Stimulated activated CD8-positive, alpha-beta memory T cell treated with anti-CD3 and anti-CD28 coated beads, Interleukin-4, amount 100 ng/mL, for 1 hour (primary cell): ENCODE data around the gene GNG8.
A peak's percentile ranks its signal among the peaks of the same experiment; 100 is the strongest.

Experiments
- DNase-seq, 2 donors: peaks; one replicate each; pipeline ENCODE4 v3.0.0-alpha.2; 2020; ENCODE audit warnings: low read depth in 2 of 2, low spot score in 1 of 2

GNG8 gene

DNA sequence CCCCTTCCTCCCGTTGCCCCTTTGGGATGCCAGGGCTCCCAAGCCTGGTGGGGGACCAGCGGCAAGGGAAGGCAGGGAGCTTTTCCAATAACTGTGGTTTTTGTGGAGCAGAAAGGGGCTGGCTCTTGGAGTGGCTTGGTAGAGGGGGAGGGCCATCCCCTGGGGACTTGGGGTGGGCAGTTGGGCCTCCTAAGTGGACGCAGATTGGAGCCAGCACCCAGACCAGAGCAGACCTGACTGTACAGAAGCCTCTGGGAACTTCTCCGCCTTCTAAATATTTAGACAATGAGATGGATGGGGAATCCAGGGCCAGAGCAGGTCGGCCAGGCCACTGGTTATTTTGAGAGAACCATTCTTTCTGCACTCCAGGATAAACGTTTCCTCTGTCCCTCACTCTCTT is 15.3 kb downstream of the GNG8 start:
- no peak for DNase-seq

GRCh38 chr19:46620267-46620666 is 15.7 kb downstream of the GNG8 start:
- no peak for DNase-seq

GRCh38 chr19:46618670-46619231 is 17.3 kb downstream of the GNG8 start:
- no peak for DNase-seq

DNA sequence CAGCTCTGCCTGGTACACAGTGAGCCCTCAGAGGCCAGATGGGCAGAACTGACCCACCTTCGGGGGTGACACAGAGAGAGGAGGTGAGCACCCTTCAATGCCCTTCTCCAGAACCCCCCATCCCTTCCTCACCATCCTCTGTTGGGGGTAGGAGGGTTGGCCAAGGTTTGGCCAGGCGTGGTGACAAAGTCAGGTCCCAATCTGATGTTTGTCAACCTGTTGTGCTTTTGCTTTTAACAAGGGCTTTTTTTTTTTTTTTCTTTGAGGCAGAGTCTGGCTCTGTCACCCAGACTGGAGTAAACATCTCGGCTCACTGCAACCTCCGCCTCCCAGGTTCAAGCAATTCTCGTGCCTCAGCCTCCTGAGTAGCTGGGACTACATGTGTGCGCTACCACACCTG is 18.4 kb downstream of the GNG8 start:
- DNase-seq: no peak

DNA sequence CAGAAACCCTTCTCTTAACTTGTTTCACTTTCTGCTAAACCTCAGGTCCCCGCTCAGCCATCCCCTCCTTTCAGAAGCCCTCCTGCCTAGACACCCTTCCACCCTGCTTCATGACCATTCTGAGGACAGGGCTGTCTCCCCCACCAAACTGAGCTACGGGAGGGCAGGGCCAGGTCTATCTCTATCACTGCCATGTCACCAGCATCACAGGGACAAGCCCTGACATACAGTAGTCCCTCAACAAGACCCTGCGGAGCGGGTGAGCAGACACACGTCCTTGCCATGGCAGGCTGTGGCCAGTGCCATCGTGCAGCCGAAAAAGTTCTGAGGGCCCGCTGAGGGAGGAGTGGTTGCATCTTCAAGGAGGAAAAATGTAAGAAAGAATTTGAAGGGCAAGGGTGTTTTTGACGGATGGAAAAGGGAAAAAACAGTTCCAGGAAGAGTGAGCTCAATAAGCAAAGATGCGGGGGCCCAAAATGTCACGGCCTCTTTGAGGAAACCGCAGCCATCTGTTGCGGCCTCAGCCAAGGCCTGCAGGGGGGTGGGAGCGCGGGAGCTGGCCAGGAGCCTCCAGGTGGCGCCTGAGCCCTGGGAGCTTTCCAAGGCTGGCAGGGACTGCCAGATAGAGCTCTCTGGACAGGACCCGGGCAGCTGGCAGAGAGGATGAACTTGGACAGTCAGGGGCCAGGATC is 19.2 kb downstream of the GNG8 start:
- DNase-seq: no peak

DNA sequence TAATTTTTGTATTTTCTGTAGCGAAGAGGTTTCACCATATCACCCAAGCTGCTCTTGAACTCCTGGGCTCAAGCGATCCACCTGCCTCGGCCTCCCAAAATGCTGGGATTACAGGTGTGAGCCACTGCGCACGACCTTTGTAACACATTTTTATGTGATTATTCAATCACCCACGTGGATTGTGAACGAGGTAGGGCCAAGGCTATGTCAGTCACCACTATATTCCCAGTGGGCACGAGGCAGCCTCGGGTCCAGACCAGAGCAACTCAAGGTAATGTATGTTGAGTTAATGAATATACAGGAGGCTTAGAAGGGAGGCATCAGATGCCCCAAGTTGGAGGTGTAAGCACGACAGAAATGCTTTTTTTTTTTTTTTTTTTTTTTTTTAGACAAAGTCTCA is 20.0 kb downstream of the GNG8 start:
- DNase-seq: no peak

- DNase-seq: peak; percentile 59 to 65
These were observed 21.8 kb downstream of the GNG8 start for GRCh38 chr19:46614114-46614722.

GRCh38 chr19:46613525-46613924 is 22.5 kb downstream of the GNG8 start:
- no peak for DNase-seq

DNA sequence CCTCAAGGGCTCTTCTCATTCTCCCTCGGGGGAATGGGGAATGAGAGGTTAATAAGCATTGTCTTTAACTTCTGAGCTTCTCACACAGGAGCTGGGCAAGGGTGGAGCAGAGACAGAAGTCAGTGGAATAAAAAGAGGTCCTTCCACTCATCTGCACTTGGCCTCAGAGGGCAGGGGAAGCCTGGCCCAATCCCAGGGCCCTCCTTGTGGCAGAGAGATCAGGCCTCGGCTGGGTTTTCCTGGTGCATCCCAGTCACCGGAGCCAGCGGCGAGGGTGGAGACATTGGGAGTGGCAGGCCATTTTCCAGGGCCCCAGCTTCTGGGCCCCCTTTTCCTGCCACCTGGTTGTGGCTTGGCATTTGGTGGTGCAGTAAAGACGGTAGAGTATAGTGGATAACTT is 24.2 kb downstream of the GNG8 start:
- no peak for DNase-seq

DNA sequence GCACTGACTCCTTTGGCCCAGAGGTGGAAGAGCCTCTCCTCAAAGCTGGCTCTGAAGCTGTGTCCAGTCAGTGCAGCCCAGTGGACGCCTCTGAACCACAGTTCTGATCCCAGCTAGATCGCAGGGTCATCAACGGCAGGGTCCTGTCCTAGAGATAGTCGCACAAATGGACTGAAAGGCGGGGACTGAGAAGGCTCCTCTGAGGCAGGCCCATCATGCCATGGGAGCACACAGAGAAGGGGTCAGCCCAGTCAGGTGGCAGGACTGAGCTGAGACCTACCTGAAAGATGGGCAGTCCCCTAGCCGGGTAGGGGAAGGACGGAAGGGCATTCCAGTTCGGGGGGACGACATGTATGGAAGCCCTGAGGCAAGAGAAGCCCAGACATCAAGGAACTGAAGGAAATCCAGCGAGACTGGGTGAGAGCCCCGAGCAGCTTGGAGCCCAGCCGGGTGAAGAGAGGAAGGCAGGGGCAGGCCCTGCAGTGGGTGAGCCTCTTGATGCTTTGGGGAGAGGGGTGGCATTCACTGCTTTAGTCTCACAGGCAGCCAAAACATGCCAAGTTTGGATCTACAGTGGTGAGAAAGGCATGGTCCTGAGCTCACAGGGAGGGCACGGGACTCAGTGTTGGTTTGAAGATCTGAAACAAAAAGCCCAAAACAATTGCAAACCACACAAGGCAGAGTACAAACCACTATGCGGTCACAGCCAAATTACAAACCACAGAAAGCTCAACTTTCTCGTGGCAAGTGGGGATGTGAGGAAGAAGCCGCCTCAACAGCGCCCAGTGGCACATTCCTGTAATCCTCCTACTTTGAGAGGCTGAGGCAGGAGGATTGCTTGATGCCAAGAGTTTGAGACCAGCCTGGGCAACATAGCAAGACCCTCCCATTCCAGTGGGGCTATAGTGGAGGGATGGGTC is 24.9 kb downstream of the GNG8 start:
- DNase-seq: no peak

DNA sequence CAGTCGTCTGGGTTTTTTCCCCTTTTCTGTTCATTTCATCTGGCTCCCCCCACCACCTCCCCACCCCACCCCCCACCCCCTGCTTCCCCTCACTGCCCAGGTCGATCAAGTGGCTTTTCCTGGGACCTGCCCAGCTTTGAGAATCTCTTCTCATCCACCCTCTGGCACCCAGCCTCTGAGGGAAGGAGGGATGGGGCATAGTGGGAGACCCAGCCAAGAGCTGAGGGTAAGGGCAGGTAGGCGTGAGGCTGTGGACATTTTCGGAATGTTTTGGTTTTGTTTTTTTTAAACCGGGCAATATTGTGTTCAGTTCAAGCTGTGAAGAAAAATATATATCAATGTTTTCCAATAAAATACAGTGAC is 25.6 kb downstream of the GNG8 start:
- DNase-seq: no peak

GRCh38 chr19:46609511-46610412 is 26.2 kb downstream of the GNG8 start:
- no peak for DNase-seq

GRCh38 chr19:46608581-46609345 is 27.2 kb downstream of the GNG8 start:
- DNase-seq: no peak

DNA sequence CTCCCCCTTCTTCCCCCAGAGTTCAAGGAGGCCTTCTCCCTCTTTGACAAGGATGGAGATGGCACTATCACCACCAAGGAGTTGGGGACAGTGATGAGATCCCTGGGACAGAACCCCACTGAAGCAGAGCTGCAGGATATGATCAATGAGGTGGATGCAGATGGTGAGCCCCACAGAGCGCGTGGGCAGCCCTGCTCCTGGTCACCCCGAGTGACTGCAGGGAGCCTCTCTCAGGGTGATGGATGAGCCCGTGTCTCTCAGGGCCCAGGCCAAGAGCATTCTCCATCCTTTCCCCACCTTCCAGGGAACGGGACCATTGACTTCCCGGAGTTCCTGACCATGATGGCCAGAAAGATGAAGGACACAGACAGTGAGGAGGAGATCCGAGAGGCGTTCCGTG is 27.8 kb downstream of the GNG8 start:
- no peak for DNase-seq

DNA sequence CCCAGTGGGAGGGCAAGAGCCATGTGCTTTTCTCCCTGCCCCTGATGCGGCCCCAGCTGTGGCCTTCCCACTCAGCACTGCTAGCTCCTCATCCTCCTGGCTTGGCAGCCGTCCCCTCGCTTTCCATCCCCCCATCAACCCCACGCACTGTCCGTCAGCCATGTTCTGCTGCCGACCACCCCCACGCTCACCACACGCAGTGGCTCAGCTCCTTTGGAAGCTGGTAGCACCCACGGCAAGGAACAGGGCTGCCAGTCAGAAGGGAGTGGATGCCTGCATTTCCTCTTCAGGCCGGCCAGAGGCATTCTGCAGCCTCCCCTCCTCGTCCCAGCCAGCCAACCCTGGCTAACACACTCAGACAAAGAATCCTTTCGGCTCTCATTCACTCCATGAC is 28.6 kb downstream of the GNG8 start:
- DNase-seq: no peak

DNA sequence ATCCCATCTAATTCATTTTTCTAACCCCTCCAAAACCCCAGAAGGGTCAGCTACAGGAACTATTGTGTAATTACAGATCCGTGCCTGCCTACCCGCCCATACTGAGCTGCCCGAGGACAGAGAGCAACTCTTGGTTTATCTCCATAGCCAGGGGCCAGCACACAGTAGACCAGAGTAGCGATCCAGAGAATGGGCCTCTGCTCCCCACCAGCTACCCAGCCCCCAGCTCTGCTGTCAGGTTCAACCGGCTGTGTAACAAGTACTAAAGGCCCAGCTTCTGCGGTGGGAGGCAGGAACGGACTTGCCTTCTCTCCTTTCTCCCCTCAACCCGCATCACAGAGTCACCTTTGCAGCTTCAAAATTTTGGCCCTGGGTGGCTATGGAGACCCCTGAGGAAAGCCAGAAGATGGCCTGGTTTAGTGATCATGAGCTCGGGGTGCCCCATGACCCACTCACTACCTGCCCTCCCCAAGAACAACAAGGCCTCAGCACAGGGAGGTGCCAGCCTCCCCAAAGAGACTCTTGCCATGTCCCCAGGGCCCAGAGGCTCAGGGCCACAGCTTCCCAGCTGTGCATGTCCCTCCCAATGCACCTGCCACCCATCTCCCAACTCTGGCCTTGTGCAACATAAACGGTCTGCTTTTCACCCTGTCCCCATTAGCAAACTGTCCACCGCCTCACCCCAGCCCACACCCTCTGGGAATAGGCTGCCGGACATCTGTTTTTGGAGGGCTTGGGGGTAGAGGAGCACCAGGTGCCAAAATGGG is 29.1 kb downstream of the GNG8 start:
- DNase-seq: no peak

- DNase-seq: no peak
These were observed 30.0 kb downstream of the GNG8 start for GRCh38 chr19:46606019-46606418.

DNA sequence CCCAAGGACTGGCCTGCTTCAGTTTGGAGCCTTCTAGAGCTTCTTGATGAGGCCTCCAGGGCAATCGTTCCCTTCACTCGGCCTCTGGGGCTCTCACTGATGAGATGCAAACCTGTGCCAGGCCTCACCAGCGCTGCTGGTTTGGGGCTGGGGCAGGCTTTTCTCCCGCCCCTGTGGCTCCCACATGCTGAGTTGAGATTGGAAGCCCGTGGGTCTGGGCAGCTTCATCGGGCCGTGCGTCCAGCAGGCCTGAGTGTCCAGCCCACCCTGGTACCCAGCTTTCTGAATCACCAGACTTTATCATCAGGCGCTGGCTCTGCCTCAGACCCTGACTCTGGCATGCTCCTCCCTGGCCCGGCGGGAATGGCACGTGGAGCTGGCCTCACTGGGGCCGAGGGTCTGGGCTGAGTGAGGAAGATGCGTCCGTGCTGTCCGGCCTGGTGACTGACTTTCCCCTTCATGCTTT is 30.6 kb downstream of the GNG8 start:
- no peak for DNase-seq

GRCh38 chr19:46604781-46605355 is 31.1 kb downstream of the GNG8 start:
- no peak for DNase-seq
